GM21423 (cell line): ENCODE results near the gene CRACDL.

Experiments
- ATAC-seq: cut with Tn5 transposase; IDR thresholded peaks from one replicate; pipeline ENCODE4 v1.9.1; 2021; ENCODE audit warnings: mild to moderate bottlenecking, moderate library complexity; ENCODE audit not compliant: unreplicated experiment

Gene CRACDL

GRCh38 chr2:98806236-98806697 lies 129.8 kb downstream of the CRACDL start:
- no peak for ATAC-seq

GRCh38 chr2:98805412-98806171 lies 130.4 kb downstream of the CRACDL start:
- no peak for ATAC-seq

- ATAC-seq, result no peak
Observed at GRCh38 chr2:98804736-98805135, 131.3 kb downstream of the CRACDL start.

- ATAC-seq, result no peak
Observed at GRCh38 chr2:98804265-98804650, 131.8 kb downstream of the CRACDL start.

- ATAC-seq, result no peak
Observed at GRCh38 chr2:98803405-98804264, 132.4 kb downstream of the CRACDL start.

GRCh38 chr2:98802344-98802743 lies 133.7 kb downstream of the CRACDL start:
- ATAC-seq, result no peak

- ATAC-seq, result no peak
Observed at GRCh38 chr2:98801921-98802321, 134.1 kb downstream of the CRACDL start.

- ATAC-seq, result no peak
Observed at GRCh38 chr2:98801286-98801685, 134.7 kb downstream of the CRACDL start.

GRCh38 chr2:98800330-98801064 lies 135.5 kb downstream of the CRACDL start:
- no peak for ATAC-seq

- no peak for ATAC-seq
Observed at GRCh38 chr2:98799375-98800329, 136.4 kb downstream of the CRACDL start.

GRCh38 chr2:98796775-98797544 lies 139.1 kb downstream of the CRACDL start:
- no peak for ATAC-seq

- ATAC-seq, result no peak
Observed at GRCh38 chr2:98795891-98796676, 139.9 kb downstream of the CRACDL start.

GRCh38 chr2:98793897-98794830 lies 141.9 kb downstream of the CRACDL start:
- ATAC-seq, result no peak

GRCh38 chr2:98793275-98793674 lies 142.8 kb downstream of the CRACDL start:
- no peak for ATAC-seq

GRCh38 chr2:98790221-98790620 lies 145.8 kb downstream of the CRACDL start:
- no peak for ATAC-seq

- no peak for ATAC-seq
Observed at GRCh38 chr2:98787700-98788099, 148.3 kb downstream of the CRACDL start.

GRCh38 chr2:98786179-98786578 lies 149.8 kb downstream of the CRACDL start:
- no peak for ATAC-seq

- no peak for ATAC-seq
Observed at GRCh38 chr2:98782570-98782969, 153.5 kb downstream of the CRACDL start.
